ENCODE results near the gene DYTN. TPM values are rescaled to one million over a fixed set of nuclear protein-coding genes. Genes with fewer than 3 reads are reported as not detected.

DYTN gene
- total and polyA plus RNA-seq, 12 donors = not detected

DNA sequence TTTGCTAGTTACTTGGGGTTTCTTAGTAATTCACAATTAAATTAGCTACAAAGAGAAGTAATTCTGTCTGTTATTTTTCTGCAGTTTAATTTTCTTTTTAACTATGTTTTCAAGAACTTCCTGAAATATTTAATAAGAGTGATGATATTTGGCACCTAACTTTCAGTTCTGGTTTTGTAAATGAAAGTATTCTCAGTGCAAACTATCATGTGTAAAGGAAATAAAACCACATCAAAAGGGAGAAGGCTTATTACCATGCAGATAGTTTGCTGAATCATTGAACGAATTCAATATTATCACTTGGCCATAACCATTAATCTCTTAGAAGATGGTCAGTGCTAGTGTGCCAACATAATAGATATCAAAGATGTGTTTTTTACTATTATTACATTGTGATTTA, 29.2 kb downstream of the DYTN start:
- WGBS, 2 donors = 73 to 80% methylated on average over 1 of the region's 1 CpG
- intact Hi-C loops (cut with DNase I) = no loop called here
- H3K9me3 ChIP-seq = no peaks in the 10 kb centered on the region
- no peak overlapping the region for H3K27ac ChIP-seq
- no peaks in the 10 kb centered on the region for H3K4me1 ChIP-seq
- no peak overlapping the region for H3K4me3 ChIP-seq
- H3K27me3 ChIP-seq = peaks cover 0 to 16% (median 4%) of the 10 kb centered on the region in 7 donors
- TF ChIP-seq, protein P1, sequence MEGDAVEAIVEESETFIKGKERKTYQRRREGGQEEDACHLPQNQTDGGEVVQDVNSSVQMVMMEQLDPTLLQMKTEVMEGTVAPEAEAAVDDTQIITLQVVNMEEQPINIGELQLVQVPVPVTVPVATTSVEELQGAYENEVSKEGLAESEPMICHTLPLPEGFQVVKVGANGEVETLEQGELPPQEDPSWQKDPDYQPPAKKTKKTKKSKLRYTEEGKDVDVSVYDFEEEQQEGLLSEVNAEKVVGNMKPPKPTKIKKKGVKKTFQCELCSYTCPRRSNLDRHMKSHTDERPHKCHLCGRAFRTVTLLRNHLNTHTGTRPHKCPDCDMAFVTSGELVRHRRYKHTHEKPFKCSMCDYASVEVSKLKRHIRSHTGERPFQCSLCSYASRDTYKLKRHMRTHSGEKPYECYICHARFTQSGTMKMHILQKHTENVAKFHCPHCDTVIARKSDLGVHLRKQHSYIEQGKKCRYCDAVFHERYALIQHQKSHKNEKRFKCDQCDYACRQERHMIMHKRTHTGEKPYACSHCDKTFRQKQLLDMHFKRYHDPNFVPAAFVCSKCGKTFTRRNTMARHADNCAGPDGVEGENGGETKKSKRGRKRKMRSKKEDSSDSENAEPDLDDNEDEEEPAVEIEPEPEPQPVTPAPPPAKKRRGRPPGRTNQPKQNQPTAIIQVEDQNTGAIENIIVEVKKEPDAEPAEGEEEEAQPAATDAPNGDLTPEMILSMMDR (IDR thresholded peaks at IDR 0.05) = no peak
- ATAC-seq (no peak), DNase-seq (no peak)
- H3K36me3 ChIP-seq = no peaks in the 10 kb centered on the region

DNA sequence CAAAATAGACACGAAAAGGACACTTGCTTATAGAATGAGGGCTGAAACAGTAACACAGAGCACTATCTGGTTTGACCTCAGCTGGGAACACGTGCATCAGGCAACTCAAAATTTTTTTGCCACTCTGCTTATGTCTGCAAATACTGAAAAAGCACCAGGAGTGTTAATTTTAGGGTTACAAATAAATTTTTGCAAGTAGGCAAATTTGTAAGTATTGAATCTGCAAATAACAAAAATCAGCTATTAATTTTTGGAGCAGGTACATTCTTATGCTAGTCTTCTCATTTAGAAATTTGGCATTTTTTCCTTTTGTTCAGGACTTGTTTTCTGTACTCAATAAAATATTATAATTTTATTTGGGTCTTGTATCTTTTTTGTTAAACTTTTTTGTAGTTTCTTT, 29.7 kb downstream of the DYTN start:
- Histone ChIP-seq H3K27ac (no peak overlapping the region), H3K9me3 (no peaks in the 10 kb centered on the region), H3K4me1 (no peaks in the 10 kb centered on the region), H3K4me3 (no peak overlapping the region), H3K36me3 (no peaks in the 10 kb centered on the region), H3K27me3 (peaks cover 0 to 16% (median 4%) of the 10 kb centered on the region in 7 donors)
- WGBS, 2 donors = 63 to 65% methylated on average over 2 of the region's 2 CpGs
- ATAC-seq (no peak), DNase-seq (no peak)
- intact Hi-C loops (cut with DNase I) = no loop called here
- TF ChIP-seq, protein P1 (IDR thresholded peaks at IDR 0.05) = no peak

- H3K4me3 ChIP-seq = no peak overlapping the region
- no peak overlapping the region for H3K27ac ChIP-seq
- peaks cover 0 to 16% (median 4%) of the 10 kb centered on the region in 7 donors for H3K27me3 ChIP-seq
- H3K9me3 ChIP-seq = no peaks in the 10 kb centered on the region
- intact Hi-C loops (cut with DNase I) = no loop called here
- H3K36me3 ChIP-seq = no peaks in the 10 kb centered on the region
- 89 to 90% methylated on average over 4 of the region's 4 CpGs for WGBS, 2 donors
- no peak for DNase-seq
- no peaks in the 10 kb centered on the region for H3K4me1 ChIP-seq
- no peak for ATAC-seq
- TF ChIP-seq, protein P1 (IDR thresholded peaks at IDR 0.05) = no peak
Measured at GRCh38 chr2:206683546-206683945, 34.6 kb downstream of the DYTN start.

DNA sequence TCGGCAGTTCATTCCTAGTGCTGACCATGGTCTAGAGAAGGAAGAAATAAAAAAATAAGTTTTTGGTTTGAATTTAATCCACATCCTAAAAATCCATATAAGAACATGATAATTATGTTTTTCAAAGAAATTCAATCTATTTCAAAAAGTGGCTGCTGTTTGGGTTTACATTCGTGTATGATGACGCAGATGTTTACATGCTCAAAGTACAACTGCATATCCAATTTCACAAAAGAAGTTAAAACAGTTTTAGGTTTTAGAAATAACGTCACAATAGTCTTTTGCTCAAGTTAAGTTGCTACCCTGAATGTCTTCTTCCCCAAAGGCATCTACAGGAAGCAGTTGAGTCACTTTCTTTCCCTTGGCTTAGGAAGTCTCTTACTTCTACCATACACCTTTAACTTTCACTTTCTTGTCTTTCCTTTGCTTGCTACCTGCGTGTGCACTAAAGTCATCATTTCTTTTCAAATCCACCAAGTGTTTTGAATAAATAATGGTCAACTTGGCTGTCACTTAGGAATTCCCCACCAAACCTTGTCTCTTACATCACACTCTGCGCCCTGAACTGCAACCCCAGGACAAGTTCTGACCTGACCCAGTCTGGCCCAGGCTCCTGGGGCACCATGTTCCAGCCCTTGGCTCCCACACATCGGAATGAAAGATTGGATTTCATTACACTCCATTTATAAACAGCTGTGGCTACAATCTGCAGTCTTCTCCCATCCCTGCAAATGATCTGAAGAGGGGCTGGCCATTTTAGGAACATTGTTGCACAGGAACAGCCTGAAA, 47.5 kb downstream of the DYTN start:
- no peak overlapping the region for H3K27ac ChIP-seq
- TF ChIP-seq, protein P1 (IDR thresholded peaks at IDR 0.05) = no peak
- intact Hi-C loops (cut with DNase I) = no loop called here
- DNase-seq (no peak), ATAC-seq (no peak)
- 81 to 84% methylated on average over 7 of the region's 7 CpGs for WGBS, 2 donors
- no peaks in the 10 kb centered on the region for H3K4me1 ChIP-seq
- H3K36me3 ChIP-seq = no peaks in the 10 kb centered on the region
- peaks cover 0 to 29% (median 0%) of the 10 kb centered on the region in 7 donors for H3K27me3 ChIP-seq
- no peaks in the 10 kb centered on the region for H3K9me3 ChIP-seq
- H3K4me3 ChIP-seq = no peak overlapping the region

All from heart right ventricle (tissue), 16 donors.